Parathyroid adenoma (tissue), 2 donors: ENCODE data around the gene MBNL1.

Experiments used
- H2AFZ ChIP-seq: fragments of 300-600 bp; sonication (generic); one replicate; pipeline ENCODE4 v1.7.0; 2017; ENCODE audit warnings: antibody characterized with exemption, mild to moderate bottlenecking
- H3K27ac ChIP-seq: fragments of 300-600 bp; sonication (generic); one replicate; pipeline ENCODE4 v1.7.0; 2017
- H3K27me3 ChIP-seq: fragments of 300-600 bp; sonication (generic); one replicate; pipeline ENCODE4 v1.7.0; 2017; ENCODE audit warnings: low read length; ENCODE audit not compliant: control insufficient read depth, insufficient read depth
- H3K36me3 ChIP-seq: fragments of 300-600 bp; sonication (generic); one replicate; pipeline ENCODE4 v1.7.0; 2017; ENCODE audit warnings: low read length; ENCODE audit not compliant: control insufficient read depth, insufficient read depth
- H3K4me1 ChIP-seq: fragments of 300-600 bp; sonication (generic); one replicate; pipeline ENCODE4 v1.7.0; 2017; ENCODE audit warnings: control low read depth
- H3K4me2 ChIP-seq: fragments of 300-600 bp; sonication (generic); one replicate; pipeline ENCODE4 v1.7.0; 2017; ENCODE audit warnings: low read length
- H3K4me3 ChIP-seq: fragments of 300-600 bp; sonication (generic); one replicate; pipeline ENCODE4 v1.7.0; 2017; ENCODE audit warnings: low read depth, low read length
- H3K79me2 ChIP-seq: fragments of 300-600 bp; sonication (generic); one replicate; pipeline ENCODE4 v1.7.0; 2017; ENCODE audit warnings: control low read depth
- H3K9ac ChIP-seq: fragments of 300-600 bp; sonication (generic); one replicate; pipeline ENCODE4 v1.7.0; 2017; ENCODE audit warnings: mild to moderate bottlenecking
- H3K9me3 ChIP-seq: fragments of 300-600 bp; sonication (generic); one replicate; pipeline ENCODE4 v1.7.0; 2017; ENCODE audit warnings: low read length; ENCODE audit not compliant: control insufficient read depth
- CTCF ChIP-seq: fragments of 300-600 bp; sonication (generic); IDR thresholded peaks from one replicate; pipeline ENCODE4 v1.7.0; 2017; ENCODE audit warnings: antibody characterized with exemption, mild to moderate bottlenecking
- donor health status: primary hyperparathyroidism.

MBNL1 gene

GRCh38 chr3:152291238-152291637, 22.5 kb downstream of the MBNL1 start:
- Histone ChIP-seq H3K4me1 (no peaks in the 10 kb centered on the region), H3K27me3 (no peaks in the 10 kb centered on the region), H3K9me3 (no peaks in the 10 kb centered on the region), H3K4me2 (no peak overlapping the region), H2AFZ (no peak overlapping the region), H3K4me3 (no peak overlapping the region), H3K36me3 (no peaks in the 10 kb centered on the region), H3K27ac (no peak overlapping the region), H3K79me2 (peaks cover 18% of the 10 kb centered on the region), H3K9ac (no peak overlapping the region)
- no peak for TF ChIP-seq CTCF

- Histone ChIP-seq H3K79me2 (peaks cover 17% of the 10 kb centered on the region), H3K9ac (no peak overlapping the region), H3K4me2 (no peak overlapping the region), H3K4me3 (no peak overlapping the region), H3K27ac (no peak overlapping the region), H3K36me3 (no peaks in the 10 kb centered on the region), H2AFZ (no peak overlapping the region), H3K9me3 (no peaks in the 10 kb centered on the region), H3K4me1 (no peaks in the 10 kb centered on the region), H3K27me3 (no peaks in the 10 kb centered on the region)
- no peak for TF ChIP-seq CTCF
Measured at GRCh38 chr3:152291649-152292066, 22.9 kb downstream of the MBNL1 start.

GRCh38 chr3:152292366-152292765, 23.6 kb downstream of the MBNL1 start:
- no peaks in the 10 kb centered on the region for H3K36me3 ChIP-seq
- H3K9me3 ChIP-seq, result no peaks in the 10 kb centered on the region
- no peak for TF ChIP-seq CTCF
- H3K9ac ChIP-seq, result no peak overlapping the region
- peaks cover 15% of the 10 kb centered on the region for H3K79me2 ChIP-seq
- no peak overlapping the region for H3K27ac ChIP-seq
- H3K4me3 ChIP-seq, result no peak overlapping the region
- H3K4me1 ChIP-seq, result no peaks in the 10 kb centered on the region
- no peak overlapping the region for H2AFZ ChIP-seq
- no peaks in the 10 kb centered on the region for H3K27me3 ChIP-seq
- no peak overlapping the region for H3K4me2 ChIP-seq

DNA sequence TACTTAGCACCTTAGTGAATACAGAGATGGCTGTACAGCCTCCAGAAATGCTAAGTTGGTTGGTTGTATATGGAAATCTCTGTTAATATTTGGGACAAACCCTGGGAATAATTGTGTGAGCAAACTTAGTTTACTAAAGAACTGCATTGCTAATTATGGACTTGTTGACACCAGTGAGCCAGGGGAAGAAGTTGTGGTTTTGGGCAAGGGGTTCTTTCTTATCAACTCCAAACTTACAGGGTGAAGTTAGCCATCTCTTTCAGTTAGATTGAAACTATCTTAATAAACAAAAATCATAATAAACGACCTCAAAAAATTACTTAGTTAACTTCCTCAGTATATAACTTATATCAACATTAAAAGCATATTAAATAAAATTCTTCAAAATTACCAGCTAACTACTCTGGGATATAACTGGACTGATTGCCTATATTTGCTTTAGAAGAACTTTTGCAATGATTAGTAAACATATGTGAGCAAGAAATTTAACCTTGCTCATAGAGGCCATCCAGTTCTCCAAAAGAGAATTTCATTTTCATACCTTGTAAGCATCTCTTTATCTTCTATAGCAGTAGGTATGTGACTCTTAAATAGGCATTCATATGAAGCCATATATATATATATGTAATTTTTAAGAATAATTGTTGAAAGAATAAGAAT, 24.7 kb downstream of the MBNL1 start:
- H3K9me3 ChIP-seq, result no peaks in the 10 kb centered on the region
- H3K9ac ChIP-seq, result no peak overlapping the region
- H3K4me2 ChIP-seq, result no peak overlapping the region
- no peak overlapping the region for H3K4me3 ChIP-seq
- H3K79me2 ChIP-seq, result peaks cover 17% of the 10 kb centered on the region
- H3K4me1 ChIP-seq, result no peaks in the 10 kb centered on the region
- H3K27me3 ChIP-seq, result no peaks in the 10 kb centered on the region
- no peak overlapping the region for H3K27ac ChIP-seq
- no peaks in the 10 kb centered on the region for H3K36me3 ChIP-seq
- H2AFZ ChIP-seq, result no peak overlapping the region
- TF ChIP-seq CTCF, result no peak

DNA sequence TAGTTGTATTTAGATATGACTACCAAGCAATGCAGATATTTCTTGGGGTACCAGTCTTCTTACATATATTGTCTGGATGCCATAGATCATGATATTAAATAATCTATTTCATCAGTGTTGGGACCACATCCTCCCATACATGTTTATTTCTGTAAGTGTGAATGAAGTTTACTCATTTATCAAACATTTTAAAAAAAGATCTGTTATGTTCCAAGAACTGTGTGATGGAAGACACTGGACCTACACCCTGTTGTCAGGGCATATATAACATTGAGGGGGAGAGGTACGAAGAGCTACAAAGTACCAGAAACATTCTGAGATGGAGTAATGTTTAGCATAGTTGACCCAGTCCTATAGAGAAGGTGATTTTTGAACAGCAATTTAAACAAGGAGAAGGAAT, 26.6 kb downstream of the MBNL1 start:
- no peak for TF ChIP-seq CTCF
- no peak overlapping the region for H2AFZ ChIP-seq
- no peak overlapping the region for H3K4me3 ChIP-seq
- no peaks in the 10 kb centered on the region for H3K36me3 ChIP-seq
- H3K9me3 ChIP-seq, result no peaks in the 10 kb centered on the region
- H3K27ac ChIP-seq, result no peak overlapping the region
- no peak overlapping the region for H3K4me2 ChIP-seq
- H3K9ac ChIP-seq, result no peak overlapping the region
- no peaks in the 10 kb centered on the region for H3K4me1 ChIP-seq
- H3K27me3 ChIP-seq, result no peaks in the 10 kb centered on the region
- H3K79me2 ChIP-seq, result peaks cover 18% of the 10 kb centered on the region
